SK-N-SH (cell line): Measurements from ENCODE around the gene SUPV3L1. TPM values are rescaled to one million over a fixed set of nuclear protein-coding genes. Genes with fewer than 3 reads are reported as not detected.

Experiments used
- CTCF ChIA-PET: fragments of 300-600, 350-600 bp; formaldehyde crosslinking; extraction: SDS; loops from one replicate; lab custom pipeline; 2021; lab: Yijun Ruan, JAX
- POLR2A ChIA-PET: fragments of 350-600 bp; sonication (Branson Sonifier 250); formaldehyde crosslinking; extraction: SDS; loops from one replicate; lab custom pipeline; 2020; ENCODE audit warnings: antibody characterized with exemption, inconsistent platforms; lab: Yijun Ruan, JAX
- DNase-seq: peaks from one replicate; pipeline ENCODE4 v3.0.0; 2012
- H2AFZ ChIP-seq: fragments of 200-600 bp; sonication (generic); 2 replicates; pipeline ENCODE4 v1.8.1; 2016; ENCODE audit warnings: antibody characterized with exemption, mild to moderate bottlenecking, low read depth
- H3F3A ChIP-seq: fragments of 200-600 bp; sonication (generic); replicated peaks from 2 replicates; pipeline ENCODE3; 2016; ENCODE audit warnings: antibody characterized with exemption, mild to moderate bottlenecking; ENCODE audit not compliant: insufficient read depth
- H3K27ac ChIP-seq, 2 experiments: fragments of 200-500 bp in 1 of 2; fragments of 200-600 bp in 1 of 2; sonication (Bioruptor generic) in 1 of 2; sonication (generic), shearing (Covaris generic) in 1 of 2; 2 replicates each; pipeline versions ENCODE4 v1.5.1 to v1.6.1; 2014 to 2016; ENCODE audit warnings: low read depth in 2 of 2, inconsistent platforms in 1 of 2, low read length in 1 of 2, mild to moderate bottlenecking in 1 of 2, mixed read lengths in 1 of 2
- H3K27me3 ChIP-seq: fragments of 200-600 bp; sonication (generic), shearing (Covaris generic); 2 replicates; pipeline ENCODE4 v1.6.1; 2016; ENCODE audit warnings: mixed run types; ENCODE audit not compliant: insufficient read depth
- H3K36me3 ChIP-seq, 2 experiments: fragments of 200-500 bp in 1 of 2; fragments of 200-600 bp in 1 of 2; sonication (Bioruptor generic) in 1 of 2; sonication (generic) in 1 of 2; replicated peaks in 1 of 2; 2 replicates each; pipeline versions ENCODE3 to v1.5.1; 2014 to 2016; ENCODE audit warnings: low read length in 1 of 2, mild to moderate bottlenecking in 1 of 2; ENCODE audit not compliant: insufficient read depth in 2 of 2, control insufficient read depth in 1 of 2
- H3K4me1 ChIP-seq, 2 experiments: fragments of 200-500 bp in 1 of 2; fragments of 200-600 bp in 1 of 2; sonication (Bioruptor generic) in 1 of 2; sonication (generic), shearing (Covaris generic) in 1 of 2; 2 replicates each; pipeline versions ENCODE4 v1.5.1 to v1.6.1; 2014 to 2016; ENCODE audit warnings: low read depth in 1 of 2, low read length in 1 of 2, mixed run types in 1 of 2; ENCODE audit not compliant: insufficient read depth in 2 of 2, control insufficient read depth in 1 of 2
- H3K4me2 ChIP-seq: fragments of 200-600 bp; sonication (generic), shearing (Covaris generic); 2 replicates; pipeline ENCODE4 v1.6.1; 2017; ENCODE audit warnings: mixed run types
- H3K4me3 ChIP-seq, 2 experiments: fragments of 200-500 bp in 1 of 2; fragments of 200-600 bp in 1 of 2; sonication (Bioruptor generic) in 1 of 2; sonication (generic), shearing (Covaris generic) in 1 of 2; 2 replicates each; pipeline versions ENCODE4 v1.5.1 to v1.8.1; 2014 to 2016; ENCODE audit warnings: low read depth in 2 of 2, inconsistent platforms in 1 of 2, low read length in 1 of 2, mild to moderate bottlenecking in 1 of 2, mixed read lengths in 1 of 2, moderate library complexity in 1 of 2
- H3K79me2 ChIP-seq: fragments of 200-600 bp; sonication (generic); 2 replicates; pipeline ENCODE4 v1.8.1; 2017; ENCODE audit warnings: mild to moderate bottlenecking; ENCODE audit not compliant: insufficient read depth
- H3K9ac ChIP-seq: fragments of 200-600 bp; sonication (generic); 2 replicates; pipeline ENCODE4 v1.6.1; 2017; ENCODE audit warnings: mixed run types
- H3K9me2 ChIP-seq: fragments of 200-600 bp; sonication (generic); 2 replicates; pipeline ENCODE4 v1.6.1; 2017; ENCODE audit warnings: mixed run types
- H3K9me3 ChIP-seq: fragments of 200-600 bp; sonication (generic); 2 replicates; pipeline ENCODE4 v1.6.1; 2017; ENCODE audit warnings: mixed run types, mild to moderate bottlenecking, moderate library complexity
- H4K20me1 ChIP-seq: fragments of 200-600 bp; sonication (generic); 2 replicates; pipeline ENCODE4 v1.6.1; 2017; ENCODE audit warnings: mild to moderate bottlenecking, mixed run types; ENCODE audit not compliant: insufficient read depth
- CHD2 ChIP-seq: fragments of 150-350 bp; IDR thresholded peaks from 2 replicates; pipeline ENCODE4 v1.6.1; 2018; ENCODE audit warnings: low read length; ENCODE audit not compliant: partially characterized antibody
- EZH2phosphoT487 ChIP-seq: fragments of 200-600 bp; sonication (generic); IDR thresholded peaks from 2 replicates; pipeline ENCODE4 v1.6.1; 2017; ENCODE audit warnings: low read depth, mixed run types, mild to moderate bottlenecking, antibody characterized with exemption, moderate library complexity, borderline replicate concordance
- GABPA ChIP-seq: IDR thresholded peaks from 2 replicates; pipeline ENCODE4 v1.4.0; 2012; ENCODE audit warnings: low read depth, mild to moderate bottlenecking
- JUND ChIP-seq: IDR thresholded peaks from 2 replicates; pipeline ENCODE4 v1.4.0; 2012
- MAX ChIP-seq: IDR thresholded peaks from 2 replicates; pipeline ENCODE4 v1.4.0; 2012; ENCODE audit warnings: low read depth
- MEF2A ChIP-seq: IDR thresholded peaks from 2 replicates; pipeline ENCODE4 v1.4.0; 2012; ENCODE audit warnings: low read depth, borderline replicate concordance
- MXI1 ChIP-seq: IDR thresholded peaks from 2 replicates; pipeline ENCODE4 v1.6.1; 2012; ENCODE audit warnings: mild to moderate bottlenecking, low read depth, low read length, improper control_type of control experiment
- NFIC ChIP-seq: IDR thresholded peaks from 2 replicates; pipeline ENCODE4 v1.4.0; 2012; ENCODE audit warnings: borderline replicate concordance
- PBX3 ChIP-seq: IDR thresholded peaks from 2 replicates; pipeline ENCODE4; 2012
- POLR2AphosphoS5 ChIP-seq: IDR thresholded peaks from 2 replicates; pipeline ENCODE4 v1.6.1; 2012; ENCODE audit warnings: low read depth, low read length
- RAD21 ChIP-seq: IDR thresholded peaks from 2 replicates; pipeline ENCODE4 v1.6.1; 2012; ENCODE audit warnings: mild to moderate bottlenecking, low read length
- REST ChIP-seq: IDR thresholded peaks from 2 replicates; pipeline ENCODE4 v1.6.1; 2012; ENCODE audit warnings: mild to moderate bottlenecking, low read depth, low read length, moderate library complexity
- RFX5 ChIP-seq: IDR thresholded peaks from 2 replicates; pipeline ENCODE4 v1.6.1; 2012; ENCODE audit warnings: mild to moderate bottlenecking, improper control_type of control experiment, low read length
- RXRA ChIP-seq: IDR thresholded peaks from 2 replicates; pipeline ENCODE4 v1.4.0; 2012; ENCODE audit warnings: low read depth, mild to moderate bottlenecking, borderline replicate concordance
- TCF12 ChIP-seq: IDR thresholded peaks from 2 replicates; pipeline ENCODE4 v1.4.0; 2012
- TEAD4 ChIP-seq: IDR thresholded peaks from 2 replicates; pipeline ENCODE4 v1.4.0; 2012; ENCODE audit warnings: mild to moderate bottlenecking, borderline replicate concordance; ENCODE audit not compliant: insufficient read depth
- USF1 ChIP-seq: IDR thresholded peaks from 2 replicates; pipeline ENCODE4 v1.4.0; 2012; ENCODE audit warnings: low read depth, borderline replicate concordance
- YY1 ChIP-seq: IDR thresholded peaks from 2 replicates; pipeline ENCODE4 v1.4.0; 2012; ENCODE audit warnings: low read depth, mild to moderate bottlenecking
- WGBS: methylation state at CpG from one replicate; pipeline ENCODE4 v1.1.6; 2017; ENCODE audit warnings: low lambda C conversion rate; 5-methylcytosine and 5-hydroxymethylcytosine counted together
- polyA plus RNA-seq, 3 experiments: library from polyadenylated mRNA; depleted of rRNA; stranded (reverse); fragments of >200 nt; gene quantifications; 2 replicates each; pipeline ENCODE4 v1.2.3, GENCODE V29; 2012
- TF ChIP-seq, protein P1 (sequence below): fragments of 150-350 bp; IDR thresholded peaks from 2 replicates; pipeline ENCODE4 v1.6.1; 2017; ENCODE audit warnings: antibody characterized with exemption, low read length, low read depth, borderline replicate concordance
- TF ChIP-seq, protein P2 (sequence below): IDR thresholded peaks from 2 replicates; pipeline ENCODE4 v1.4.0; 2012; ENCODE audit warnings: low read depth, borderline replicate concordance

Gene SUPV3L1
- polyA plus RNA-seq, 1 of the 3 experiments (the other 2 are of a cell fraction), result 19.8 TPM

DNA sequence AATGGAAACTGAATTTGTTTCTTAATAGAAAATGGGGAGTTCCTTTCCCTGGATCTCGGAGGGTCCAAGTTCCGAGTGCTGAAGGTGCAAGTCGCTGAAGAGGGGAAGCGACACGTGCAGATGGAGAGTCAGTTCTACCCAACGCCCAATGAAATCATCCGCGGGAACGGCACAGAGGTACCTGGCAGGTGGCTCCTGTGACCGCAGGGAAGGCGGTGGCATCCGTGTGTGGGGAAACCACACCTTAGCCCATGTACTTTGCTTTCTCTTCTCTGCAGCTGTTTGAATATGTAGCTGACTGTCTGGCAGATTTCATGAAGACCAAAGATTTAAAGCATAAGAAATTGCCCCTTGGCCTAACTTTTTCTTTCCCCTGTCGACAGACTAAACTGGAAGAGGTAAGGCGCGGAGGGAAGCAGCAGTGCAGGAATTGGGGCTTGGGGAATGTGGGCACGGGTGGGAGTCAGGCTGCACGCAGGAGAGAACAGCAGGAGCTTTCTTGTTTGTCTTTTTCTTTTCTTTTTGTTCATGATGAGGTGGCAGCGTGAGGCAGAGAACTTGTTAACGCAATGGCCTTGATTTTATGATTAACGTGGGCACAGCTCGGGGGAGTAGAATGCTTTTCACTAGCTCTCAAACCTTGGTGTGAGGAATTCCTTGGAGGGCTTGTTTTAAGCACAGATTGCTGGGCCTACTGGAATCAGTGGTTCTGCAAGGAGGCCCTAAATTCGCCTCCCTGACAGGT lies 52.9 kb downstream of the SUPV3L1 start:
- 92% methylated on average over 21 of the region's 22 CpGs for WGBS
- Histone ChIP-seq H3K9me3 (no peaks in the 10 kb centered on the region), H3K9ac (no peak overlapping the region), H3K27ac (no peak overlapping the region), H4K20me1 (no peaks in the 10 kb centered on the region), H3K4me2 (no peak overlapping the region), H3K9me2 (no peaks in the 10 kb centered on the region), H3F3A (no peaks in the 10 kb centered on the region), H3K4me1 (no peaks in the 10 kb centered on the region), H3K4me3 (no peak overlapping the region), H3K79me2 (no peaks in the 10 kb centered on the region), H3K27me3 (no peaks in the 10 kb centered on the region), H3K36me3 (no peaks in the 10 kb centered on the region), H2AFZ (no peak overlapping the region)
- ChIA-PET POLR2A (no interaction called here), CTCF (interaction anchor here (1.4 to 4.1 kb wide), 3 partner anchors 17 to 180 kb away, joined by 4 to 24 read pairs (median 4); no protein-coding TSS in a partner anchor)
- no peak for TF ChIP-seq MEF2A
- no peak for TF ChIP-seq RAD21
- no peak for TF ChIP-seq REST
- TF ChIP-seq YY1, result no peak
- no peak for TF ChIP-seq MAX
- TF ChIP-seq TCF12, result no peak
- TF ChIP-seq GABPA, result no peak
- no peak for TF ChIP-seq POLR2AphosphoS5
- no peak for TF ChIP-seq PBX3
- TF ChIP-seq, protein P1, sequence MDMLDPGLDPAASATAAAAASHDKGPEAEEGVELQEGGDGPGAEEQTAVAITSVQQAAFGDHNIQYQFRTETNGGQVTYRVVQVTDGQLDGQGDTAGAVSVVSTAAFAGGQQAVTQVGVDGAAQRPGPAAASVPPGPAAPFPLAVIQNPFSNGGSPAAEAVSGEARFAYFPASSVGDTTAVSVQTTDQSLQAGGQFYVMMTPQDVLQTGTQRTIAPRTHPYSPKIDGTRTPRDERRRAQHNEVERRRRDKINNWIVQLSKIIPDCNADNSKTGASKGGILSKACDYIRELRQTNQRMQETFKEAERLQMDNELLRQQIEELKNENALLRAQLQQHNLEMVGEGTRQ, result no peak
- TF ChIP-seq EZH2phosphoT487, result no peak
- no peak for TF ChIP-seq USF1
- no peak for TF ChIP-seq NFIC
- TF ChIP-seq TEAD4, result no peak
- TF ChIP-seq RFX5, result no peak
- TF ChIP-seq JUND, result no peak
- TF ChIP-seq CHD2, result no peak
- TF ChIP-seq, protein P2, sequence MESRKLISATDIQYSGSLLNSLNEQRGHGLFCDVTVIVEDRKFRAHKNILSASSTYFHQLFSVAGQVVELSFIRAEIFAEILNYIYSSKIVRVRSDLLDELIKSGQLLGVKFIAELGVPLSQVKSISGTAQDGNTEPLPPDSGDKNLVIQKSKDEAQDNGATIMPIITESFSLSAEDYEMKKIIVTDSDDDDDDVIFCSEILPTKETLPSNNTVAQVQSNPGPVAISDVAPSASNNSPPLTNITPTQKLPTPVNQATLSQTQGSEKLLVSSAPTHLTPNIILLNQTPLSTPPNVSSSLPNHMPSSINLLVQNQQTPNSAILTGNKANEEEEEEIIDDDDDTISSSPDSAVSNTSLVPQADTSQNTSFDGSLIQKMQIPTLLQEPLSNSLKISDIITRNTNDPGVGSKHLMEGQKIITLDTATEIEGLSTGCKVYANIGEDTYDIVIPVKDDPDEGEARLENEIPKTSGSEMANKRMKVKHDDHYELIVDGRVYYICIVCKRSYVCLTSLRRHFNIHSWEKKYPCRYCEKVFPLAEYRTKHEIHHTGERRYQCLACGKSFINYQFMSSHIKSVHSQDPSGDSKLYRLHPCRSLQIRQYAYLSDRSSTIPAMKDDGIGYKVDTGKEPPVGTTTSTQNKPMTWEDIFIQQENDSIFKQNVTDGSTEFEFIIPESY, result no peak
- no peak for TF ChIP-seq RXRA
- TF ChIP-seq MXI1, result no peak
- no peak for DNase-seq
